ENCODE results near the gene SPRR4.
"Not testable (repeated sequence)": the region's sequence is repeated elsewhere in the genome, so short reads cannot be mapped to it uniquely, and the experiment has no call there.

The SPRR4 gene

GRCh38 chr1:152986578-152986977 lies 16.1 kb downstream of the SPRR4 start:
- Histone ChIP-seq H3K27me3 (ENCODE audit: control insufficient read depth in 1 of 2, insufficient read depth in 2 of 2, low read length in 2 of 2) (no peaks in the 10 kb centered on the region), H3K9ac (ENCODE audit: low read length in 2 of 2) (no peak overlapping the region), H3K9me3 (ENCODE audit: control insufficient read depth in 2 of 2, low read length in 2 of 2) (no peaks in the 10 kb centered on the region), H3K27ac (ENCODE audit: low read length) (no peak overlapping the region), H3K36me3 (ENCODE audit: control insufficient read depth in 2 of 2, insufficient read depth in 2 of 2, low read length in 2 of 2) (no peaks in the 10 kb centered on the region), H3K4me1 (ENCODE audit: control insufficient read depth, insufficient read depth, low read length) (no peaks in the 10 kb centered on the region), H3K4me3 (ENCODE audit: low read length in 2 of 2) (no peak overlapping the region)

- no peaks in the 10 kb centered on the region for H3K27me3 ChIP-seq (ENCODE audit: control insufficient read depth in 1 of 2, insufficient read depth in 2 of 2, low read length in 2 of 2)
- H3K9me3 ChIP-seq (ENCODE audit: control insufficient read depth in 2 of 2, low read length in 2 of 2): peaks cover 0 to 4% of the 10 kb centered on the region in 2 donors
- H3K4me3 ChIP-seq (ENCODE audit: low read length in 2 of 2): no peak overlapping the region
- H3K27ac ChIP-seq (ENCODE audit: low read length): no peak overlapping the region
- H3K4me1 ChIP-seq (ENCODE audit: control insufficient read depth, insufficient read depth, low read length): no peaks in the 10 kb centered on the region
- no peak overlapping the region for H3K9ac ChIP-seq (ENCODE audit: low read length in 2 of 2)
- H3K36me3 ChIP-seq (ENCODE audit: control insufficient read depth in 2 of 2, insufficient read depth in 2 of 2, low read length in 2 of 2): no peaks in the 10 kb centered on the region
These were observed 22.7 kb downstream of the SPRR4 start for GRCh38 chr1:152993186-152993585.

- H3K27ac ChIP-seq (ENCODE audit: low read length): no peak overlapping the region
- no peak overlapping the region for H3K9ac ChIP-seq (ENCODE audit: low read length in 2 of 2)
- peaks cover 0 to 1% of the 10 kb centered on the region in 2 donors for H3K27me3 ChIP-seq (ENCODE audit: control insufficient read depth in 1 of 2, insufficient read depth in 2 of 2, low read length in 2 of 2)
- no peaks in the 10 kb centered on the region for H3K4me1 ChIP-seq (ENCODE audit: control insufficient read depth, insufficient read depth, low read length)
- H3K36me3 ChIP-seq (ENCODE audit: control insufficient read depth in 2 of 2, insufficient read depth in 2 of 2, low read length in 2 of 2): no peaks in the 10 kb centered on the region
- H3K9me3 ChIP-seq (ENCODE audit: control insufficient read depth in 2 of 2, low read length in 2 of 2): peaks cover 0 to 4% of the 10 kb centered on the region in 2 donors
- no peak overlapping the region for H3K4me3 ChIP-seq (ENCODE audit: low read length in 2 of 2)
These were observed 25.4 kb downstream of the SPRR4 start for GRCh38 chr1:152995842-152996241.

GRCh38 chr1:152996633-152997400 lies 26.4 kb downstream of the SPRR4 start:
- H3K9me3 ChIP-seq (ENCODE audit: control insufficient read depth in 2 of 2, low read length in 2 of 2): peaks cover 0 to 4% of the 10 kb centered on the region in 2 donors
- no peak overlapping the region for H3K4me3 ChIP-seq (ENCODE audit: low read length in 2 of 2)
- H3K9ac ChIP-seq (ENCODE audit: low read length in 2 of 2): no peak overlapping the region
- no peaks in the 10 kb centered on the region for H3K36me3 ChIP-seq (ENCODE audit: control insufficient read depth in 2 of 2, insufficient read depth in 2 of 2, low read length in 2 of 2)
- H3K27ac ChIP-seq (ENCODE audit: low read length): no peak overlapping the region
- no peaks in the 10 kb centered on the region for H3K4me1 ChIP-seq (ENCODE audit: control insufficient read depth, insufficient read depth, low read length)
- H3K27me3 ChIP-seq (ENCODE audit: control insufficient read depth in 1 of 2, insufficient read depth in 2 of 2, low read length in 2 of 2): peaks cover 0 to 2% of the 10 kb centered on the region in 2 donors

GRCh38 chr1:152997901-152998300 lies 27.5 kb downstream of the SPRR4 start:
- H3K9ac ChIP-seq (ENCODE audit: low read length in 2 of 2): no peak overlapping the region
- H3K27ac ChIP-seq (ENCODE audit: low read length): no peak overlapping the region
- no peaks in the 10 kb centered on the region for H3K36me3 ChIP-seq (ENCODE audit: control insufficient read depth in 2 of 2, insufficient read depth in 2 of 2, low read length in 2 of 2)
- no peak overlapping the region for H3K4me3 ChIP-seq (ENCODE audit: low read length in 2 of 2)
- peaks cover 0 to 4% of the 10 kb centered on the region in 2 donors for H3K9me3 ChIP-seq (ENCODE audit: control insufficient read depth in 2 of 2, low read length in 2 of 2)
- no peaks in the 10 kb centered on the region for H3K4me1 ChIP-seq (ENCODE audit: control insufficient read depth, insufficient read depth, low read length)
- peaks cover 0 to 2% of the 10 kb centered on the region in 2 donors for H3K27me3 ChIP-seq (ENCODE audit: control insufficient read depth in 1 of 2, insufficient read depth in 2 of 2, low read length in 2 of 2)

GRCh38 chr1:152998476-152998875 lies 28.0 kb downstream of the SPRR4 start:
- H3K27me3 ChIP-seq (ENCODE audit: control insufficient read depth in 1 of 2, insufficient read depth in 2 of 2, low read length in 2 of 2): peaks cover 0 to 2% of the 10 kb centered on the region in 2 donors
- no peak overlapping the region for H3K4me3 ChIP-seq (ENCODE audit: low read length in 2 of 2)
- H3K9me3 ChIP-seq (ENCODE audit: control insufficient read depth in 2 of 2, low read length in 2 of 2): peaks cover 0 to 4% of the 10 kb centered on the region in 2 donors
- H3K4me1 ChIP-seq (ENCODE audit: control insufficient read depth, insufficient read depth, low read length): no peaks in the 10 kb centered on the region
- no peak overlapping the region for H3K27ac ChIP-seq (ENCODE audit: low read length)
- H3K9ac ChIP-seq (ENCODE audit: low read length in 2 of 2): no peak overlapping the region
- no peaks in the 10 kb centered on the region for H3K36me3 ChIP-seq (ENCODE audit: control insufficient read depth in 2 of 2, insufficient read depth in 2 of 2, low read length in 2 of 2)

GRCh38 chr1:152999818-153000217 lies 29.4 kb downstream of the SPRR4 start:
- H3K9me3 ChIP-seq (ENCODE audit: control insufficient read depth in 2 of 2, low read length in 2 of 2): peaks cover 0 to 4% of the 10 kb centered on the region in 2 donors
- no peak overlapping the region for H3K27ac ChIP-seq (ENCODE audit: low read length)
- no peak overlapping the region for H3K9ac ChIP-seq (ENCODE audit: low read length in 2 of 2)
- H3K27me3 ChIP-seq (ENCODE audit: control insufficient read depth in 1 of 2, insufficient read depth in 2 of 2, low read length in 2 of 2): peaks cover 0 to 2% of the 10 kb centered on the region in 2 donors
- H3K4me3 ChIP-seq (ENCODE audit: low read length in 2 of 2): no peak overlapping the region
- H3K4me1 ChIP-seq (ENCODE audit: control insufficient read depth, insufficient read depth, low read length): no peaks in the 10 kb centered on the region
- no peaks in the 10 kb centered on the region for H3K36me3 ChIP-seq (ENCODE audit: control insufficient read depth in 2 of 2, insufficient read depth in 2 of 2, low read length in 2 of 2)

- Histone ChIP-seq H3K27me3 (ENCODE audit: control insufficient read depth in 1 of 2, insufficient read depth in 2 of 2, low read length in 2 of 2) (peaks cover 0 to 2% of the 10 kb centered on the region in 2 donors), H3K4me3 (ENCODE audit: low read length in 2 of 2) (no peak overlapping the region), H3K9ac (ENCODE audit: low read length in 2 of 2) (no peak overlapping the region), H3K9me3 (ENCODE audit: control insufficient read depth in 2 of 2, low read length in 2 of 2) (peaks cover 0 to 4% of the 10 kb centered on the region in 2 donors), H3K4me1 (ENCODE audit: control insufficient read depth, insufficient read depth, low read length) (no peaks in the 10 kb centered on the region), H3K36me3 (ENCODE audit: control insufficient read depth in 2 of 2, insufficient read depth in 2 of 2, low read length in 2 of 2) (no peaks in the 10 kb centered on the region), H3K27ac (ENCODE audit: low read length) (no peak overlapping the region)
These were observed 29.8 kb downstream of the SPRR4 start for GRCh38 chr1:153000294-153000693.

- no peak within 1 kb of the TSS for H3K27ac ChIP-seq (ENCODE audit: low read length)
- no peaks in the 10 kb centered on the region for H3K9me3 ChIP-seq (ENCODE audit: control insufficient read depth in 2 of 2, low read length in 2 of 2)
- no peak within 1 kb of the TSS for H3K4me3 ChIP-seq (ENCODE audit: low read length in 2 of 2)
- H3K4me1 ChIP-seq (ENCODE audit: control insufficient read depth, insufficient read depth, low read length): no peaks in the 10 kb centered on the region
- H3K27me3 ChIP-seq (ENCODE audit: control insufficient read depth in 1 of 2, insufficient read depth in 2 of 2, low read length in 2 of 2): peaks cover 0 to 2% of the 10 kb centered on the region in 2 donors
- H3K9ac ChIP-seq (ENCODE audit: low read length in 2 of 2): no peak within 1 kb of the TSS
- H3K36me3 ChIP-seq (ENCODE audit: control insufficient read depth in 2 of 2, insufficient read depth in 2 of 2, low read length in 2 of 2): no peaks in the 10 kb centered on the region
These were observed 30.9 kb downstream of the SPRR4 start, which contains the start of gene SPRR3 for GRCh38 chr1:153001382-153001781. Gene SPRR3, plus strand, starts transcription at chr1:153001749. Its CDS starts 1,272 bp downstream, at chr1:153003021.

- not testable (repeated sequence) for H3K27ac ChIP-seq (ENCODE audit: low read length); H3K9ac ChIP-seq (ENCODE audit: low read length in 2 of 2); H3K4me3 ChIP-seq (ENCODE audit: low read length in 2 of 2); H3K27me3 ChIP-seq (ENCODE audit: control insufficient read depth in 1 of 2, insufficient read depth in 2 of 2, low read length in 2 of 2); H3K9me3 ChIP-seq (ENCODE audit: control insufficient read depth in 2 of 2, low read length in 2 of 2); H3K36me3 ChIP-seq (ENCODE audit: control insufficient read depth in 2 of 2, insufficient read depth in 2 of 2, low read length in 2 of 2); H3K4me1 ChIP-seq (ENCODE audit: control insufficient read depth, insufficient read depth, low read length)
These were observed 40.8 kb downstream of the SPRR4 start for GRCh38 chr1:153011235-153011758.

- not testable (repeated sequence) for H3K4me1 ChIP-seq (ENCODE audit: control insufficient read depth, insufficient read depth, low read length); H3K27ac ChIP-seq (ENCODE audit: low read length); H3K4me3 ChIP-seq (ENCODE audit: low read length in 2 of 2); H3K9ac ChIP-seq (ENCODE audit: low read length in 2 of 2); H3K36me3 ChIP-seq (ENCODE audit: control insufficient read depth in 2 of 2, insufficient read depth in 2 of 2, low read length in 2 of 2); H3K9me3 ChIP-seq (ENCODE audit: control insufficient read depth in 2 of 2, low read length in 2 of 2); H3K27me3 ChIP-seq (ENCODE audit: control insufficient read depth in 1 of 2, insufficient read depth in 2 of 2, low read length in 2 of 2)
These were observed 51.4 kb downstream of the SPRR4 start for GRCh38 chr1:153021829-153022228.

Measured in stomach smooth muscle (tissue), 2 donors.